Fibroblast of the aortic adventitia (primary cell): ENCODE results near the gene CASQ2. TPM values are rescaled to one million over a fixed set of nuclear protein-coding genes. Genes with fewer than 3 reads are reported as not detected.

Experiments used
- DNase-seq: peaks from one replicate; pipeline ENCODE4 v3.0.0-alpha.2; 2010; ENCODE audit warnings: low read depth
- H3K4me3 ChIP-seq: 2 replicates; pipeline ENCODE4 v1.5.1; 2011; ENCODE audit warnings: low read depth, mild to moderate bottlenecking, control low read depth, low read length, moderate library complexity
- CTCF ChIP-seq: IDR thresholded peaks from 2 replicates; pipeline ENCODE4 v1.5.1; 2011; ENCODE audit warnings: mild to moderate bottlenecking, low read length, control low read depth, inconsistent platforms; ENCODE audit not compliant: insufficient read depth
- total RNA-seq: library from RNA; depleted of rRNA; stranded (reverse); fragments of >200 nt; gene quantifications from 2 replicates; pipeline ENCODE4 v1.2.3, GENCODE V29; 2012; ENCODE audit warnings: low replicate concordance

Gene CASQ2
- total RNA-seq, 1 donor: not detected

- TF ChIP-seq CTCF: no peak
- H3K4me3 ChIP-seq: no peak overlapping the region
- no peak for DNase-seq
Observed at GRCh38 chr1:115794976-115795639, 26.6 kb upstream of the CASQ2 start.

- H3K4me3 ChIP-seq: no peak overlapping the region
- TF ChIP-seq CTCF: no peak
- DNase-seq: no peak
Observed at GRCh38 chr1:115793162-115793561, 24.6 kb upstream of the CASQ2 start.

- DNase-seq: no peak
- TF ChIP-seq CTCF: no peak
- H3K4me3 ChIP-seq: no peak overlapping the region
Observed at GRCh38 chr1:115791816-115792215, 23.3 kb upstream of the CASQ2 start.

GRCh38 chr1:115790846-115791245 lies 22.3 kb upstream of the CASQ2 start:
- TF ChIP-seq CTCF: no peak
- DNase-seq: no peak
- H3K4me3 ChIP-seq: no peak overlapping the region

- no peak overlapping the region for H3K4me3 ChIP-seq
- DNase-seq: no peak
- TF ChIP-seq CTCF: no peak
Observed at GRCh38 chr1:115790356-115790755, 21.8 kb upstream of the CASQ2 start.

- TF ChIP-seq CTCF: no peak
- H3K4me3 ChIP-seq: no peak overlapping the region
- no peak for DNase-seq
Observed at GRCh38 chr1:115783311-115783710, 14.8 kb upstream of the CASQ2 start.
